Measurements from ENCODE around the gene GMDS.

DNA sequence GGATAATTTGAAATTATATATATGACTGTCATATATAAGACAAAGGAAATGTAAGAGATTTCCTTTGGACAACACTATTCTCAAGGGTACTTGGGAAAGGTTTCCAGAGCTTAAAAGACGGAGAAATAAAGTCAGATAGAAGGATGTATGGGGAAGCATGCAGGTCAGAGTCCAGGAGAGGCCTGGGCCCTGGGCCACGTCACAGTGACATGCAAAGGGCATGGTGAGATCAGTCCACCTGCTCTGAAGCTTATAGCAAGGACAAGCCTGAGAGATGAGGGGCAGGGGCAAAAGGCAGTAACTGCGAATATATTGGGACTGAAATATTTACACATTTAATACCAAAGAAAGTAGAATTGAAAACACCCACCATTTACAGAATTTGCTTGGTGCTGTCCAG lies 24.6 kb upstream of the GMDS start:
- TF ChIP-seq, protein P1, sequence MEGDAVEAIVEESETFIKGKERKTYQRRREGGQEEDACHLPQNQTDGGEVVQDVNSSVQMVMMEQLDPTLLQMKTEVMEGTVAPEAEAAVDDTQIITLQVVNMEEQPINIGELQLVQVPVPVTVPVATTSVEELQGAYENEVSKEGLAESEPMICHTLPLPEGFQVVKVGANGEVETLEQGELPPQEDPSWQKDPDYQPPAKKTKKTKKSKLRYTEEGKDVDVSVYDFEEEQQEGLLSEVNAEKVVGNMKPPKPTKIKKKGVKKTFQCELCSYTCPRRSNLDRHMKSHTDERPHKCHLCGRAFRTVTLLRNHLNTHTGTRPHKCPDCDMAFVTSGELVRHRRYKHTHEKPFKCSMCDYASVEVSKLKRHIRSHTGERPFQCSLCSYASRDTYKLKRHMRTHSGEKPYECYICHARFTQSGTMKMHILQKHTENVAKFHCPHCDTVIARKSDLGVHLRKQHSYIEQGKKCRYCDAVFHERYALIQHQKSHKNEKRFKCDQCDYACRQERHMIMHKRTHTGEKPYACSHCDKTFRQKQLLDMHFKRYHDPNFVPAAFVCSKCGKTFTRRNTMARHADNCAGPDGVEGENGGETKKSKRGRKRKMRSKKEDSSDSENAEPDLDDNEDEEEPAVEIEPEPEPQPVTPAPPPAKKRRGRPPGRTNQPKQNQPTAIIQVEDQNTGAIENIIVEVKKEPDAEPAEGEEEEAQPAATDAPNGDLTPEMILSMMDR (IDR thresholded peaks at IDR 0.05) = no peak
- no peak for TF ChIP-seq POLR2A (IDR thresholded peaks at IDR 0.05)
